H9 (cell line): ENCODE results near the gene BCAS1. TPM values are rescaled to one million over a fixed set of nuclear protein-coding genes. Genes with fewer than 3 reads are reported as not detected.

ENCODE experiments used
- DNase-seq: peaks from one replicate; pipeline ENCODE4 v3.0.0-alpha.2; 2017
- H2AFZ ChIP-seq: one replicate; pipeline ENCODE4 v1.6.1; 2013; ENCODE audit warnings: mild to moderate bottlenecking, low read length, control low read depth, moderate library complexity
- H2AK5ac ChIP-seq: 2 replicates; pipeline ENCODE4 v1.6.1; 2013; ENCODE audit warnings: low read length, control low read depth, mixed read lengths; ENCODE audit not compliant: insufficient read length
- H2BK120ac ChIP-seq: one replicate; pipeline ENCODE4 v1.6.1; 2013; ENCODE audit warnings: low read depth, mild to moderate bottlenecking, low read length, control low read depth, inconsistent platforms; ENCODE audit not compliant: poor library complexity, severe bottlenecking
- H2BK12ac ChIP-seq: 2 replicates; pipeline ENCODE4 v1.6.1; 2013; ENCODE audit warnings: low read length, control low read depth, mixed read lengths, low read depth; ENCODE audit not compliant: insufficient read length
- H2BK15ac ChIP-seq: 2 replicates; pipeline ENCODE4 v1.6.1; 2013; ENCODE audit warnings: low read depth, low read length, control low read depth
- H2BK20ac ChIP-seq: one replicate; pipeline ENCODE4 v1.6.1; 2013; ENCODE audit warnings: low read depth, mild to moderate bottlenecking, low read length, control low read depth, inconsistent platforms; ENCODE audit not compliant: poor library complexity, severe bottlenecking
- H2BK5ac ChIP-seq: 2 replicates; pipeline ENCODE4 v1.6.1; 2013; ENCODE audit warnings: low read length, control low read depth, mixed read lengths; ENCODE audit not compliant: insufficient read length
- H3K14ac ChIP-seq: 2 replicates; pipeline ENCODE4 v1.6.1; 2013; ENCODE audit warnings: low read length, control low read depth; ENCODE audit not compliant: insufficient read depth
- H3K18ac ChIP-seq: 2 replicates; pipeline ENCODE4 v1.6.1; 2013; ENCODE audit warnings: low read depth, mild to moderate bottlenecking, mixed read lengths, low read length, control low read depth; ENCODE audit not compliant: insufficient read length
- H3K23ac ChIP-seq: 2 replicates; pipeline ENCODE4 v1.6.1; 2013; ENCODE audit warnings: low read length, control low read depth, mixed read lengths, low read depth; ENCODE audit not compliant: insufficient read length
- H3K23me2 ChIP-seq: 2 replicates; pipeline ENCODE4 v1.6.1; 2013; ENCODE audit warnings: low read depth, mild to moderate bottlenecking, mixed read lengths, low read length, control low read depth; ENCODE audit not compliant: insufficient read length, poor library complexity, severe bottlenecking
- H3K27ac ChIP-seq: 2 replicates; pipeline ENCODE4 v1.5.1; 2013; ENCODE audit warnings: low read length, control low read depth, mixed read lengths, low read depth; ENCODE audit not compliant: insufficient read length
- H3K27me3 ChIP-seq: 2 replicates; pipeline ENCODE4 v1.6.1; 2013; ENCODE audit warnings: low read length, control low read depth, inconsistent platforms; ENCODE audit not compliant: insufficient read depth
- H3K4ac ChIP-seq: 2 replicates; pipeline ENCODE4 v1.6.1; 2013; ENCODE audit warnings: low read depth, mild to moderate bottlenecking, control low read depth, inconsistent platforms, low read length, moderate library complexity
- H3K4me1 ChIP-seq: 2 replicates; pipeline ENCODE4 v1.6.1; 2013; ENCODE audit warnings: low read length, control low read depth, inconsistent platforms; ENCODE audit not compliant: insufficient read depth
- H3K4me2 ChIP-seq: 2 replicates; pipeline ENCODE4 v1.6.1; 2013; ENCODE audit warnings: low read length, control low read depth, mixed read lengths; ENCODE audit not compliant: insufficient read length, insufficient read depth
- H3K56ac ChIP-seq: 2 replicates; pipeline ENCODE4 v1.6.1; 2013; ENCODE audit warnings: low read depth, mild to moderate bottlenecking, mixed read lengths, low read length, control low read depth; ENCODE audit not compliant: insufficient read length
- H3K79me1 ChIP-seq: 2 replicates; pipeline ENCODE4 v1.6.1; 2013; ENCODE audit warnings: low read depth, mild to moderate bottlenecking, moderate library complexity, low read length, control low read depth, inconsistent platforms; ENCODE audit not compliant: insufficient read depth, poor library complexity, severe bottlenecking
- H3K79me2 ChIP-seq: 2 replicates; pipeline ENCODE4 v1.6.1; 2013; ENCODE audit warnings: low read length, control low read depth, inconsistent platforms; ENCODE audit not compliant: insufficient read depth
- H3K9ac ChIP-seq: 2 replicates; pipeline ENCODE4 v1.6.1; 2013; ENCODE audit warnings: low read length, control low read depth, mixed read lengths; ENCODE audit not compliant: insufficient read length; ENCODE audit errors: extremely low read depth
- H3K9me3 ChIP-seq: one replicate; pipeline ENCODE4 v1.6.1; 2013; ENCODE audit warnings: low read depth, low read length, inconsistent platforms; ENCODE audit not compliant: control insufficient read depth
- H3T11ph ChIP-seq: one replicate; pipeline ENCODE4 v1.6.1; 2013; ENCODE audit warnings: mild to moderate bottlenecking, low read length, control low read depth, inconsistent platforms
- H4K20me1 ChIP-seq: one replicate; pipeline ENCODE4 v1.6.1; 2013; ENCODE audit not compliant: control insufficient read depth, insufficient read length, insufficient read depth
- H4K5ac ChIP-seq: 2 replicates; pipeline ENCODE4 v1.6.1; 2013; ENCODE audit warnings: low read depth, mild to moderate bottlenecking, mixed read lengths, low read length, control low read depth; ENCODE audit not compliant: insufficient read length
- H4K8ac ChIP-seq: replicated peaks from 2 replicates; pipeline ENCODE4 v1.6.1; 2013; ENCODE audit warnings: low read length, control low read depth, mixed read lengths, low read depth; ENCODE audit not compliant: insufficient read length
- H4K91ac ChIP-seq: 2 replicates; pipeline ENCODE4 v1.6.1; 2013; ENCODE audit warnings: low read depth, mild to moderate bottlenecking, moderate library complexity, mixed read lengths, low read length, control low read depth; ENCODE audit not compliant: insufficient read length
- H3K27ac Mint-ChIP-seq, 3 experiments: 2 replicates in 2 of 3; 3 replicates in 1 of 3; pipeline ENCODE4 v1.8.0; 2020 to 2021; ENCODE audit warnings: mixed read lengths in 3 of 3, mild to moderate bottlenecking in 1 of 3, moderate library complexity in 1 of 3
- H3K27me3 Mint-ChIP-seq: 2 replicates; pipeline ENCODE4 v1.8.0; 2021; ENCODE audit warnings: low read depth, mild to moderate bottlenecking, moderate library complexity, mixed read lengths
- H3K36me3 Mint-ChIP-seq, 3 experiments: 2 replicates in 2 of 3; 3 replicates in 1 of 3; pipeline ENCODE4 v1.8.0; 2020 to 2021; ENCODE audit warnings: low read depth in 3 of 3, mixed read lengths in 3 of 3; ENCODE audit not compliant: insufficient read depth in 1 of 3
- H3K4me1 Mint-ChIP-seq, 2 experiments: 2 replicates each; pipeline ENCODE4 v1.8.0; 2020; ENCODE audit warnings: mixed read lengths in 2 of 2
- H3K4me3 Mint-ChIP-seq, 2 experiments: 2 replicates in 1 of 2; 3 replicates in 1 of 2; pipeline ENCODE4 v1.8.0; 2020 to 2021; ENCODE audit warnings: mild to moderate bottlenecking in 2 of 2, mixed read lengths in 2 of 2, moderate library complexity in 1 of 2
- H3K9me3 Mint-ChIP-seq, 2 experiments: 2 replicates in 1 of 2; 3 replicates in 1 of 2; pipeline ENCODE4 v1.8.0; 2020; ENCODE audit warnings: mild to moderate bottlenecking in 2 of 2, mixed read lengths in 2 of 2, moderate library complexity in 1 of 2
- CTCF ChIP-seq: fragments of 200-600 bp; sonication (generic); conservative IDR thresholded peaks from 3 replicates; pipeline ENCODE4 v1.8.0; 2021; ENCODE audit warnings: antibody characterized with exemption, mild to moderate bottlenecking
- WGBS: extraction: QIAGEN DNeasy Blood & Tissue Kit; methylation state at CpG from one replicate; pipeline ENCODE4 v1.1.7; 2013; ENCODE audit warnings: missing lambda C conversion rate, low lambda C conversion rate, mixed read lengths; ENCODE audit not compliant: insufficient read length; ENCODE audit errors: extremely low coverage; 5-methylcytosine and 5-hydroxymethylcytosine counted together
- total RNA-seq: library from RNA; stranded (reverse); gene quantifications from 2 replicates; pipeline ENCODE4 v1.2.1, GENCODE V29; 2021

Gene BCAS1
- total RNA-seq, 1 experiment from 2014 or later: 0.15 TPM

GRCh38 chr20:54062812-54063280, 7.5 kb downstream of the BCAS1 start:
- H3K9me3 Mint-ChIP-seq: no peaks in the 10 kb centered on the region
- no CpG with 5 or more reads among the region's 4 CpGs for WGBS
- peaks cover 14 to 20% of the 10 kb centered on the region in 2 experiments for H3K4me1 Mint-ChIP-seq
- H3K36me3 Mint-ChIP-seq: no peaks in the 10 kb centered on the region
- Histone ChIP-seq H2BK20ac (no peak overlapping the region), H3K23ac (no peak overlapping the region), H3K27me3 (no peaks in the 10 kb centered on the region), H4K91ac (no peak overlapping the region), H2BK5ac (no peak overlapping the region), H4K20me1 (no peaks in the 10 kb centered on the region), H3K4me1 (no peaks in the 10 kb centered on the region; the same call in 1 of the 2 replicates), H3K23me2 (no peaks in the 10 kb centered on the region), H3K9ac (no peak overlapping the region), H2BK12ac (no peak overlapping the region), H4K5ac (no peak overlapping the region), H3K9me3 (no peaks in the 10 kb centered on the region), H3K79me2 (no peaks in the 10 kb centered on the region), H3K4me2 (no peak overlapping the region), H2BK120ac (no peak overlapping the region), H2AFZ (no peak overlapping the region), H3K56ac (no peak overlapping the region), H2BK15ac (no peak overlapping the region), H3K14ac (no peak overlapping the region), H3K4ac (no peak overlapping the region), H3K18ac (no peak overlapping the region), H4K8ac (no peak overlapping the region), H3T11ph (no peak overlapping the region), H2AK5ac (no peak overlapping the region), H3K27ac (no peak overlapping the region), H3K79me1 (no peaks in the 10 kb centered on the region)
- DNase-seq: no peak
- TF ChIP-seq CTCF: peak; percentile 70
- no peak overlapping the region for H3K4me3 Mint-ChIP-seq
- no peak overlapping the region for H3K27ac Mint-ChIP-seq
- no peaks in the 10 kb centered on the region for H3K27me3 Mint-ChIP-seq
